H54 (cell line): ENCODE results near the gene FSD2.

Experiments used
- DNase-seq: peaks from one replicate; pipeline ENCODE4 v3.0.0; 2011; ENCODE audit warnings: low spot score, mixed read lengths; ENCODE audit not compliant: insufficient read length
- FAIRE-seq: peaks from 3 replicates; lab custom pipeline; 2011; peaks lifted over from hg19 to GRCh38; lab: Jason Lieb, UNC
- POLR2A ChIP-seq: IDR thresholded peaks from 2 replicates; pipeline ENCODE4 v1.6.1; 2011; ENCODE audit warnings: low read depth, mild to moderate bottlenecking, low read length

Gene FSD2

DNA sequence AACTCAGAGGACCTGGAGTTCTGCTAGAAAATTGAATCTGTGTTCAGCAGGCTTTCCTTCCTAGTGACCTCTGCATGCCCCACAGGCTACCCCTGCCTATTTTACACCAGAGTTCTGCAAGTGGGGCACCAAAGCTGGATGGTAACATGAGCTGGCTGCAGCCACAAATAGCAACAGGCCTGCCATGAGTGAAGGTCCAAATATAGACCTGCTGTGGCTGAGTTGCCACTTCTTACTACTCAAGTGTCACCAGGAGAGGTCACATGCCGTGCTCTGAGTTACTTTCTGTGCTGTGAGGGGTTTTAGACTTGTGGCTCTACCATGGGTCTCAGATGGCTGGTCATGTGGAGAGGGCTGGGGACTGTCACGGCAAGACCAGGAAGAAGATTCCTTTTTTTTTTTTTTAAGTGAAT is at the start of gene FSD2:
Gene FSD2 (minus strand): TSS at position 76 of the 413 bp plus-strand sequence. CDS start 18,679 bp downstream, outside the sequence.
- no peak for DNase-seq
- no peak for TF ChIP-seq POLR2A
- FAIRE-seq: no peak

GRCh38 chr15:82854554-82854953 is 48.7 kb upstream of the FSD2 start:
- TF ChIP-seq POLR2A: no peak
- FAIRE-seq (no peak), DNase-seq (no peak)

GRCh38 chr15:82852941-82853561 is 47.2 kb upstream of the FSD2 start:
- TF ChIP-seq POLR2A: no peak
- FAIRE-seq (no peak), DNase-seq (no peak)

DNA sequence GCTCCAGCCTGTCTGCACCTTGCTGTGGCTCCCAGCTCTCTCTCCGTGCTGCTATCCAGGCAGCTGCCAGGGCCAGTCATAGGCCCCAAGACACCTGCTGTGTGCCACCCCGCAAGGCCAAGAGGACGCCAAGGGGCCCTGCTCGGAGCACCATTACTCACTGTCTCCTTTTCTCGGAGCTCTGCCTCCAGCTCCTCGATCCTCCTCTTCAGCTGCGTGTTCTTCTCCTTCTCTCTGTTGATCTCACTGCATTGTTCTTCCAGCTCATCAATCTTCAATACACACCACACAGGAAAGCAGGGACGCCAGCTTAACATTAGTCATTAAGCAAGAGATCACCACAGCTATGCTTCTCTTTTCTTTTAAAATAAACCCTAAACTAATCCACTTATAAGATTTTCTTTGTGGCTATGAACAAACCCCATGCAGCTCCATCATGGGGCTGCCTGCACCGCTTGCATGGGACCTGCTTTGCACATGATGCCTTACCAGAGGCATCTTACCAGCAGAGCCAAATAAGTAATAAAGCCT is 46.2 kb upstream of the FSD2 start:
- FAIRE-seq: no peak
- no peak for TF ChIP-seq POLR2A
- DNase-seq: peak; percentile 61

- FAIRE-seq (no peak), DNase-seq (no peak)
- no peak for TF ChIP-seq POLR2A
These were observed 45.5 kb upstream of the FSD2 start for GRCh38 chr15:82851306-82851850.

DNA sequence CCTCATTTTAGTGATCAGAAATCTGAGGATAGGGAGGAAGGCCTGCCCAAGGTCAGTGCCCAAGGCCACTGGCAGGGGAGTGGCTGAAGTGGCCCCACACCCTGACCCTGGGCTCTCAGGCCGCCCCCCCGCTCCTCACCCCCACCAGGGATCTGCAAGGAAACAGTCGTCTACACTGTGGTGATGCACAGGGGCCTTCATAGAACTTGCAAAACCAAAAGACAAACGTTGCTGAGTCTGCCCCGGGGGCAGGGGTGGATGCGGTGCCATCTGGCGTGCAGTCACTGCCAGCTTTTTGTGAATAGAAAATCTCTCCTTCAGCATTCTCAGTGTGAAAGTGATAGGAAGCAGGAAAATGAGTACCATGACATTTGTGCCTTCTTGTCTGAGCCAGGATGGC is 44.9 kb upstream of the FSD2 start:
- DNase-seq: no peak
- FAIRE-seq: no peak
- TF ChIP-seq POLR2A: no peak

DNA sequence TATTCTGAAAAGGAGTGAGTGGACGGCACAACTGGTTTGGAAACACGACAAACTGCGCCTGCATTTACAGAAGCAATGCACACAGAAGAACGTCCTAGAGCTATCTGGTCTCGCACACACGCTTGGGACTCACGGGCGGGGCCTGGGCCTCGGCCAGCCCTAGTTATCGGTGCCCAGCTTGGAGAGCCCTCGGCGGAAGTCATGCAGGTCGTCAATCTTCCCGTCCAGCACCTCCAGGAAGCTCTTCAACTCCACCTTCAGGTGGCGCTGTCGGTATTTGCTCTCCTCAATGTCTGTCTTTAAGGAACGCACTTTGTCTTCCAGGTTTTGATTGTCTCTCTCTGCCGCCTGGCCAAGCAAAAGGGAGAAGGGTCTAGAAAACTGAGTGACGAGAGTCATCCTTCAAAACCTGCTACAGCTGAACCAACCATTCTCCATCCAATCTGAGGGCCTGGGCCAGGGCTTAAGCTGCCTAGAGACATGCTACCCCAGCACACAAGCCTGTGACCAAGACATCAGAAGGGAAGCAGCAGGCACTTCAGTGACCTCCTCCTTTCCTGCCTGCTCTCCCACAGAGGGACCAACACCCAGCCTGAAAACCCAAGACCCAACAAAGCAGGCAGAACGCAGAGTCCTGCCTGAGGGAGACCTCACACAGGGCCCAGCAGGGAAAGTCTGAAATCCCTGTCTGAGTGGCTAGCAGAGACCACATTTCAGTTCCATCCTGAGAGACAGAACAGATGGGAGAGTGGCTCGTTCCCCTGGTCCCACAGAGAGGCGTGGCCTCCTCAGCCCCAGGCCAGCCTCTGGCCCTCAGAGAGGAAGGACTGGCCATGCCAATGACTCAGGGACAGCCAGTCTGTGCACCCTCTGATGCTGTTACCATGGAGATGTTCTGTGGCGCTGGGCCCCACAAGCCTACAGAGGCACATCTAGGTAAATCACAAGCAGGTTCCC is 44.0 kb upstream of the FSD2 start:
- TF ChIP-seq POLR2A: no peak
- DNase-seq (peak; percentile 57), FAIRE-seq (no peak)

- TF ChIP-seq POLR2A: no peak
- FAIRE-seq: no peak
- DNase-seq: no peak
These were observed 42.5 kb upstream of the FSD2 start for GRCh38 chr15:82848241-82848993.

DNA sequence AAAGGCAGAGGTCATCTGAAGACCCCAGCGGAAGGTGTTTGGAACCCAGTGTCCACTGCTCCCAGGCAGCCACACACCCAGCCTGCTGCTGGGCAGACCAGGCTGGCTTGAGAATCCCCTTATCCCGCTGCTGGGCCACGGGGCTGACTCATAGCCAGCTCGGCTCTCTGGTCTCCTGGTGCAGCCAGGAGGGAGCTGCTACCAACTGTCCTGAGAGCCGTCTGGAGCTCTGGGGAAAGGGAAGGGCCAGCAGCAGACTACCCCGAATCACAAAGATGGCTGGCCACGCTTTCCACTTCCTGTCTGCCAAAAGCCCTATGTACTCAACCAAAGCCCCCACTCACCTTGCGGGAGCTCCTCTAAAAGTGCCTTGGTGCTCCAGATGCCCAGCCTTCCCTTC is 41.8 kb upstream of the FSD2 start:
- no peak for TF ChIP-seq POLR2A
- DNase-seq (no peak), FAIRE-seq (no peak)

DNA sequence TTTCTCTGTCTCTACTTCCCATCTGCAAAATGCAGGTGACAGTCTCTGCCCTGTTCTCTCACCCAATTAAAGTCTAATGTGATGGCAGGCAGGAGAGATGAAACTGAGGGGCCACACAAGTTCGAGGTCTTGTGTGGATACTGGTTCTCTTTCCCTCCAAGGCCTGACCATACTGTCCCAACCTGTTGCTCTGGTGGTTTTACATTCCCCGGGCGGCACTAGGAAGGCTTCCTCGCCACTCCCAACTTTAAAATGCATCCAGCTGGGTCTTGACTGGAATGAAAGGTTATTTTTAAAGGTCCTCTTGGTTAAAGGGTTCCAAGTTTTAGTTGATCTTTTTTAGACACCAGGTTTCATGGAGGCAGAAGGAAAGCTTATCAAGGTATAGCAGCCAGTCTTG is 40.8 kb upstream of the FSD2 start:
- no peak for FAIRE-seq
- TF ChIP-seq POLR2A: no peak

DNA sequence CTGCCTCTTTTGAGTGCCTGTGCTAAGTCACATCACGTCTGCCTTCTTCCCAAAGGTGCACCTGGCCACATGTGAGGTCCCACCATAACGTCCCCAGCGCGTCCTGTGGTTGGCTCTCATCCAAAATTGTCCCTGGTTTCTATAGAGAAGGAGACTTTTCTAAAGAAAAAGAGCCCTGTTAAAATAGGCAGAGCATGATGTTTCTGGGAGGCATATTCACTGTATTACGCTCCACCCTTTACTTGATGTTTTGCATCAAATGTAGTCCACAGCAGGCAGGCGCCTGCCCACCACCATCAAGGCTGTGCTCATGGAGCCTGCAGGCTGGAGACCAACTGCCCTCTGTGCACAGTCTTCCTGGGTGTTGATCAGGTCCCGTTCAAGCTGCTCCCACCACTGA is 39.8 kb upstream of the FSD2 start:
- TF ChIP-seq POLR2A: no peak
- DNase-seq (no peak), FAIRE-seq (no peak)

More for the DNA sequence above, 40.8 kb upstream of the FSD2 start:
- no peak for DNase-seq

DNA sequence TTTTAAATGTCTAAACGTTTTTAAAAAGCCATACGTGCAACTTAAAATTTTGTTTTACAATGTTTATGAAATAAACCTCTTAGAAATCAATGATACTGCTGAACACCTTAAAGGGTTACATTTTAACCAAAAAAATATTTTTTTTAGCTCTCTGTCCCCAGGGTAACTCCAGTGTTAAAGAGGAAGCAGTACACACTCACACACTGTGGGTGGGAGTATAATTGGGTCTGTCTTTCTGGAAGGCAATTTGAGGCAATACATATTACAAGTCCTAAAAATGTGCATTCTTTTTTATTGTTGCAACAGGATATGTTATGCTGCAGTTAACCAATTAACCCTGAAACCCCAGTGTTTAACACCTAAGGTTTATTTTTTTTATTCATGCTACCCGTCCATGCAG is 37.7 kb upstream of the FSD2 start:
- DNase-seq (no peak), FAIRE-seq (no peak)
- no peak for TF ChIP-seq POLR2A

- FAIRE-seq (no peak), DNase-seq (no peak)
- TF ChIP-seq POLR2A: no peak
These were observed 34.3 kb upstream of the FSD2 start for GRCh38 chr15:82840166-82840565.

- no peak for FAIRE-seq
- DNase-seq: no peak
- no peak for TF ChIP-seq POLR2A
These were observed 33.3 kb upstream of the FSD2 start for GRCh38 chr15:82839136-82839535.
